Measurements from ENCODE around the gene ANKRD9.
"Not testable (repeated sequence)": the region's sequence is repeated elsewhere in the genome, so short reads cannot be mapped to it uniquely, and the experiment has no call there.

Gene ANKRD9

DNA sequence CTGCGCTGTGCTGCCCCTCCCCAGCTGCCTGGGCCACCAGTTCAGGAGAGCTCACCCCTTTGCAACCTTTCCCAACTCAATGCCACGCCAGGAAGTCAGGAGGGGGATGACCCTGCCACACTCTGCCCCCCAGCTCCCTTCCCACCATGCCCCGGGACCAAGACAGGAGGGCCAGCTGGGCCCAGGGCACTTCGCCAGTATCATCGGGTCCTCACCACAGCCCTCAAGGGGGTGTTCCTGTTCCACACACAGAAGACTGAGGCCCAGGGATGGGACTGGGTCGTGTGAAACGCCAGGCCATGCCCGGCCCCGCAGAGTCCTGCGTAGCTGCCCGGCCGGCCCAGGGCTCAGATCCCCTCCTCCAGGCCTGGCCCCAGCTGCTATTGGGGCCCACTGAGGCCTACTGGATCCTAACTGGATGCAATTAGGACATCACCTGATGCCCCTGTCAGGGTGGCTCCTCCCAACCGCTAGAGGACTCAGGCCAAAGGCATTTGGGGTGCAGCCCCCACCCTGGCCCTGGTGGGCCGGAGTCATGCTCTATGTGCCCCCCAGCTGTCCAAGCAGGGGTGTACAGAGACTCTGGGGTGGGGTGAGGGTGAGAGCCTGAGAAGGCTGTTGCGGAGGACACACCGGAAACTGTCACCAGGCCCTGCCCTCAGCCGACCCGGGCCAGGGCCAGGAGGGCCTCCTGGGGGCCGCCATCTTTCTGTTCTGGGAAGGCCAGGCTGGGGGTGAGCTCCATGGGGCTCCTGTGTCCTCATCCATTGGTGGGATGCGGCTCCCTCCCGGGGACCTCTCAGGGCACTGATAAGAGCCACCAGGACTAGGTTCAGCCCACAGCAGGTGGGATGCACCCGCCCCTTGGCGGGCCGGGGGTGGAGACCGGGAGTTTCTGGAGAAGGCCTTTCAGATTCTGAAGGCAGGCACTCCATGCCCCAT, 29.3 kb upstream of the ANKRD9 start:
- DNase-seq (ENCODE audit: low read depth in 2 of 2): no peak

DNA sequence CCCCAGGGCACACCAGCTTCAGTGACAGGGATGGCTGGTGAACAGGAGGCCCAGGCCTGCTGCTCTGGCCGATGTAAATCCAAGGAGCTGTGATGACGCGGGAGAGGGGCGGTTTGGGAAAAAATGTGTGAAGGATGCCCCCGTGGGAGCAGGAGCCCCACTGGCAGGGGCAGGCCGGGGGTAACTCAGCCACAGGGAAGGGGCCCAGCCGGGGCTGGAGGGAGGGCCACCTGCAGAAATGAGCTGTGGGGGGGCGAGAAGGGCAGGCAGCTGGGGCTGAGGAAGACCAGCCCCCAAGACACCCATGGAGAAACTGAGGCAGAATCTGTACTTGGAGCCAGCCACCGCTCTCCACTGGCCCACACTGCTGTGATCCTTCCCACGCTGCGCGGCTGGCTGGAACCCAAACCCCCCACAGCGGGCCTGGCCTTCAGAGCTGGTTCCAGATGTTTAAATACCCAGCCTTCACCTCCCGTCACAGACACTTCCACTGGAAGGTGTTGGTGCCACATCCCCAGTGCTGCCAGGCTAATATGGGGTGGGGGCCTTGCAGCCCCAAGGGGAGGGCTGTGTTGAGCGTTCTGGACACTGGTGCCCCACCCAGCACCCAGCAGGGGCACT, 28.5 kb upstream of the ANKRD9 start:
- DNase-seq (ENCODE audit: low read depth in 2 of 2): no peak

DNA sequence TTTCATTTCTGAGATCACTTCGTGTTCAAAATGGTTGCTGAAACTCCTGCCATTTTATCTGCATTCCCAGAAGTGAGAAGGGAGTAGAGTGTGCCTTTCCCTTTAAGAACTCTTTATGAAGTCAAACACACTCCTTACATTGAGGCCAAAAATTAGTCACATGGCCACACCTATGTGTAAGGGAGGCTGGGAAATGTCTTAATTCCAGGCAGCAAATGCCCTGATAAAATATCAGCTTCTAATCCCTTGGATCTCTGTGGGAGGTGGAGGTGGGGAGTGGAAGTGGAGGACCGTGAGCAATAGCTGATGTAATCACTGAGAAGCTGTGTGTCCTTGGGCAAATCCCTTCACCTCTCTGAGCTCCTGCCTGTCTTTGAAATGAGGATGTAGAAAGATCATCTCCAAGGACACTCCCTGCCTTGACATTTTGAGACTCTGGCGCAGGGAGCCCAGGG, 22.7 kb upstream of the ANKRD9 start:
- DNase-seq (ENCODE audit: low read depth in 2 of 2): no peak

DNA sequence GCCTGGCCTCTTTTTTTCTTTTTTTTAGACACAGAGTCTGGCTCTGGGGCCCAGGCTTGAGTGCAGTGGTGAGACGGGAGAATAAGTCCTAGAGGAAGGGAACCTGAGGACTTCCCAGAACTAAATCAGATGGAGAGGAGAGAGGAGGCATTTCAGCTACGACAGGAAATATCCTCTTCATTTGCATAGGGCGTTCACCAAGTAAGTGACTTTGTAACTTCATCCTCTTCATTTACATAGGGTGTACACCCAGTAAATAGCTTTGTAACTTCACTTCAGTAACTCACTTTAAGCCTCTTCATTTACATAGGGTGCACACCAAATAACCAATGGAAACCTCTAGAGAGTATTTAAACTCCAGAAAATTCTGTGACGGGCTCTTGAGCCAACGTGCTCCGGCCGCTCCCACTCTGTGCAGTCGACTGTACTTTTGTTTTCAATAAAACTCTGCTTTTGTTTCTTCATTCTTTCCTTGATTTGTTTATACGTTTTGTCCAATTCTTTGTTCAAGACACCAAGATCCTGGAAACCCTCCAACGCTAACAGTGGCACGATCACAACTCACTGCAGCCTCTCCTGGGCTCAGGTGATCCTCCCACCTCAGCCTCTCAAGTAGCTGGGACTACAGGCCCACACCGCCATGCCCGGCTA, 21.4 kb upstream of the ANKRD9 start:
- DNase-seq (ENCODE audit: low read depth in 2 of 2): no peak

DNA sequence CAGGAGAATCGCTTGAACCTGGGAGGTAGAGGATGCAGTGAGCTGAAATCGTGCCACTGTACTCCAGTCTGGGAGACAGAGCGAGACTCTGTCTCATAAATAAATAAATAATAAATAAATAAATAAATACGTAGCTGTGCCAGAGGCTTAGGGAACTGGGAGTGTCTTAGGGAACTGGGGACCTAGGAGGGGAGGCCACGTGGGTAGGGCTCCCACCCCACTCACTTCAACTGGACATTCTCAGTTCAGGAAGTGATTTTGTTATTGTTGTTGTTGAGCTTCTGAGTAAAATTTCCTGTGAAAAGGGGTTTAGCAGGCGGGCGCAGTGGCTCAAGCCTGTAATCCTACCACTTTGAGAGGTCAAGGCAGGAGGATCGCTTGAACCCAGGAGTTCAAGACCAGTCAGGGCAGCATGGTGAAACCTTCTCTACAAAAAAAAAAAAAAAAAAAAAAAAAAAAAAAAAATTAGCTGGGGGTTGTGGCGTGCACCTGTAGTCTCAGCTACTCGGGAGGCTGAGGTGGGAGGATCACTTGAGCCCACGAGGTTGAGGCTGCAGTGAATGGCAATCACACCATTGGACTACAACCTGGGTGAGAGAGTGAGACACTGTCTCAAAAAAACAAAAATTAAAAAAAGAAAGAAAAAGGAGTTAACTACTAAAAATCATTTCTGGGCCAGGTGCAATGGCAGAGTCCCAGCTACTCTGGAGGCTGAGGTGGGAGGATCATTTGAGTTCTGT, 19.0 kb upstream of the ANKRD9 start:
- no peak for DNase-seq (ENCODE audit: low read depth in 2 of 2)

DNA sequence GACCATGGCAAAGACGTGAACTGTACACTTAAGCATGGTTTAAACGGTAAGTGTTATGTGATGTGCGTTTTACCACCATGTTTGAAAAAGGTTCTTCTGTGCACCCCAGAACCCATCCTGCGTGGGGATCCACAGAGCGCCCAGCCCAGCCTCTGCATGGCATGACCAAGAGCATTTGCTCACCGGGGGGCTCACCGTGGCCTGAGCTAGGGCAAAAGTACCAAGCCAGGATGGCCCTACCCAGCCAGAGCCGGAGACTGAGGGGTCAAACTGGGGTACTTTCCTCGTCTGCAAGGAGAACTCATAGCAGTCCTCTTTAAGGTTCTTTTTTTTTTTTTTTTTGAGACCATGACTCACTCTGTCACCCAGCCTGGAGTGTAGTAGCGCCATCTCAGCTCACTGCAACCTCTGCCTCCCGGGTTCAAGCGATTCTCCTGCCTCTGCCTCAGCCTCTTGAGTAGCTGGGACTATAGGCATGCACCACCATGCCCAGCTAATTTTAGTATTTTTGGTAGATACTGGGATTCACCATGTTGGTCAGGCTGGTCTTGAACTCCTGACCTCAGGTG, 16.4 kb upstream of the ANKRD9 start:
- DNase-seq (ENCODE audit: low read depth in 2 of 2): no peak

DNA sequence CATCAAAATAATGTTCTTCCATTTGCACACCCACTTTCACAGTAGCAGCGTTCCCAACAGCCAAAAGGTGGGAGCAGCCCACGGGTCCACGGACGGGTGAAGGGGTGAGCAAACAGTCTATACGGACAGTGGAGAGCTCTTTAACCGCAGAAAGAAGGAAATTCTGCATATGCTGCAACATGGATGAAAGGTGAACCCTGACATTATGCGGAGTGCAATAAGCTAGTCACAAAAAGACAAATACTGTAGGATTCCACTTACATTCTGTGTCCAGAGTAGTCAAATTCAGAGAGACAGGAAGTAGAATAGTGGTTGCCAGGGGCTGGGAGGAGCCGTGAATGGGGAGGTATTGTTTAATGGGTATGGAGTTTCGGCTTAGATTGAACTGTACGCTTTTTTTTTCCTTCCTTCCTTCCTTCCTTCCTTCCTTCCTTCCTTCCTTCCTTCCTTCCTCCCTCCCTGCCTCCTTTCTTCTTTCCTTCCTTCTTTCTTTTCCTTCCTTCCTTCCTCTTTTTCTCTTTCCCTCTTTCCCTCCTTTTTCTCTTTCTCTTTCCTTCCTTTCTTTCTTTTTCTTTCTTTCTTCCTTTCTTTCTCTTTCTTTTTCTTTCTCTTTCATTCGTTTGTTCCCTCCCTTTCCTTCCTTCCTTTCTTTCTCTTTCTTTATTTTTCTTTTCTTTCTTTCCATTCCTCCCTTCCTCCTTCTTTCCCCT, 15.8 kb upstream of the ANKRD9 start:
- DNase-seq (ENCODE audit: low read depth in 2 of 2): no peak

DNA sequence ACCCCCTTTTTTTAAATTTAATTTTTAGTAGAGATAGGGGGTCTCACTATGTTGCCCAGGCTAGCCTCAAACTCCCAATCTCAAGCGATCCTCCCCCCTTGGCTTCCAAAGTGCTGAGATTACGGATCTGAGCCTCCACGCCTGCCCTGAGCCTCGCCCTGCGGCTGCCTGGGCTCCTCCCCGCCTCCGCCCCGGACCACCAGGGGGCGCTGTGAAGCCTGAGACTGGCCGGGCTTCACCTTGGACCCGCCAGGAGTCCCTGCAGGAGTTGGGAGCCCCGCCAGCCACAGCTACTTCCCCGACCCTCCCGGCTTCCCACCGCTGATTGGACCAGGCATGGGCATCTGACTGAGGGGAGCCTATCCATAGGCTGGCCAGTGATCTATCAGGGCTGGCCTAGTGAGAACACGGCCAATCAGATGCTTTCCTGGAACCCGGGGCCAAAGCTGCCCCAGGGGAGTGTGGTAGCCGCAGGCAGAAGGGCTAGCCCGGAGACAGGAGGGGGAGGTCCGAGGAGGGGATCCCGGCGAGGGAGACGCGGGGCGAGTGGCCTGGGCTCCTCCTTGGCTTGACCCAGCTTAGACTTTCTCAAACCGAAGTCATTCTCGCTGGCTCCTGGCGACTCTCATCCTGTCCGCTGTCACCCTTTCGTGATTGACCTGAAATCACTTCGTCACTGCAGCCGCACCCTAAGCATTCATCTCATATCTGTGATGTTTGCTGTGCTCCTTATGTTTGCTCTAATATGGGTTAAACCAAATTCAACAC, 15.1 kb upstream of the ANKRD9 start:
- peak; percentile 79 to 83 for DNase-seq (ENCODE audit: low read depth in 2 of 2)

DNA sequence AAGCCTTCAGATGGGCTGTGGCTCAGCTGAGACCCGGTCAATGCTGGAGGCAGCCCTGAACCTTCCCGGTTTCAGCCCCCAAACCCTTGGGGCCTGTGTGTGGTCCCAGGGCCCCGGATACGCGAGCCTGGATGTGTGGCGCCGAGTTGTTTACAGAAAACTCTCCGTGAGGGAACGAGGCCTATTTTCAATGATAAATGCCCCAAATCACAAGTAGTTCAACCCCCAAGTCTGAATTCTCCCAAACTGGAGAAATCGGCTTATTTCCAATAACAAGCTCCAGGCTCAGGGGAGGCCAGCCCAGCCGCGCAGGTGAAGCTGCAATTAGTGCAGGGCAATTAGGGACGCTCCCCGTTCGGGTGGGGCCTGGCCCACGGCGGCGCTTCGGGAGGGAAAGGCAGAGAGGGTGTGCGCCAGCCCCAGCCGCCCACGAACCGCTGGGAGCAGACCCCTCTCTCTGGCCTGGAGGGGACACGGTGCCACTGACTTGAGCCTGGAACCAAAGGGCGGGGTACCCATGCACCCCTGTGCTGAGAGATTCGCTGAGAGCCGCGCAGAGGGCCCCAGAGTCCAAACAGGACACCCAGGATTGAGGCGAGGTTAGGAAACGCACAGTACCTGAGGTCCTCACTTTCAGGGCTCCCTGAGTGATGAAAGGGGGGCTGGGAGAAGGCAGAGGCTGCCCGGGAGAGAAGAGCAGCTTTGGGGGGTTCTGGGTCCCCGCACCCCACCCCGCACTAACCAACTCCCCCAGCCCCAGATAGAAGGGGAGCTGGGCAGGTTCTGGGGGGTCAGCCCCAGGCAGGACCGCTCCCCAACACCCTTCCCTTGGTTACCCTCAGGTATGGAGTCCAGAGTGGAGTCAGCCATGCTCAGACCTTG, 14.2 kb upstream of the ANKRD9 start:
- no peak for DNase-seq (ENCODE audit: low read depth in 2 of 2)

DNA sequence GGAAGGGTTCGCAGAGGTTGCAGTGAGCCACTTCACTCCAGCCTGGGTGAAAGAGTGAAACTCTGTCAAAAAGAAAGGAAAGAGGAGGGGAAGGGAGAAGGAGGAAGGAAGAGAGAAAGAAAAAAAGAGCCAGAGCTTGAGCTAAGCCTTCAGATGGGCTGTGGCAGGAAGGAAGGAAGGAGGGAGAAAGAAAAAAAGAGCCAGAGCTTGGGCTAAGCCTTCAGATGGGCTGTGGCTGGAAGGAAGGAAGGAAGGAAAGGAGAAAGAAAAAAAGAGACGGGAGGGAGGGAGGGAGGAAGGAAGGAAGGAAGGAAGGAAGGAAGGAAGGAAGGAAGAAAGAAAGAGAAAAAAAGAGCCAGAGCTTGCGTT, 13.6 kb upstream of the ANKRD9 start:
- no peak for DNase-seq (ENCODE audit: low read depth in 2 of 2)

DNA sequence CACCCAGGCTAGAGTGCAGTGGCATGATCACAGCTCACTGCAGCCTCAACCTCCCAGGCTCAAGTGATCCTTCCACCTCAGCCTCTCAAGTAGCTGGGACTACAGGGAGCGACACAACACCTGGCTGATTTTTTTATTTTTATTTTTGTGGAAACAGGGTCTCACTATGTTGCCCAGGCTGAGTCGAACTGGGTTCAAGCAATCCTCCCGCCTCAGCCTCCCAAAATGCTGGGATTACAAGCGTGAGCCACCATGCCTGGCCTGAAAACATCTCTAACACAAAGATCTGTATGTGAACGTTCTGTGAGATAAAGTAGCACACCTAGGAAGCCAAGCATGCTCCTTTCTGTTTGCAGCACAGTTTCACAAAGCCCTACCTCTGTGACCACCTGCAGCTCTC, 10.1 kb upstream of the ANKRD9 start:
- not testable (repeated sequence) for DNase-seq (ENCODE audit: low read depth in 2 of 2)

DNA sequence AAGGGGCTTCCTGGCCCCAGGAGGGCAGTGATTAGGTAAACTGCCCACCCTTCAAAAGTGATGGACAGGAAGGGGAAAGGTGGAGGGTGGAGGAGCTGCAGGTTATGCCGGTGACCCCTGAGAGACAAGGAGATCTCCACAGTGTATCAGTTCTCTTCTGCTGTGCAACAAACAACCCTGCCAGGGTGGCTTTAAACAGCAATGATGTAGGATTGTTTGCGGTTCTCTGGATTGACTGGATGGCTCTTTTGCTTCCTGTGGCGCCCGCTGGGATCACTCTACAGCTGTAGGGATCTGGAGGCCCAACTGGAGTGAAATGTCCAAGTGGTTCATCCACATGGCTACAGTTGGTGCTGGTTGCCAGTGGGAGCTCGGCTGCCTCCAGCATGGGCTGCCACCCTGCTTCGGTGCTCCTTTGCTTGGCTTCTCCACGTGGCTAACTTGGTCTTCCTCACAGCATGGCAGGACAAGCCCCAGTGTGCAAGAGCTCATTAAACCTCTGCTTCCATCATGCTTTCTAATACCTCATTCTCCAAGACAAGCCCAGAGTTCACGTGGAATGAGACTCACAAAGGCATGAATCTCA, 8.6 kb upstream of the ANKRD9 start:
- DNase-seq (ENCODE audit: low read depth in 2 of 2): no peak

DNA sequence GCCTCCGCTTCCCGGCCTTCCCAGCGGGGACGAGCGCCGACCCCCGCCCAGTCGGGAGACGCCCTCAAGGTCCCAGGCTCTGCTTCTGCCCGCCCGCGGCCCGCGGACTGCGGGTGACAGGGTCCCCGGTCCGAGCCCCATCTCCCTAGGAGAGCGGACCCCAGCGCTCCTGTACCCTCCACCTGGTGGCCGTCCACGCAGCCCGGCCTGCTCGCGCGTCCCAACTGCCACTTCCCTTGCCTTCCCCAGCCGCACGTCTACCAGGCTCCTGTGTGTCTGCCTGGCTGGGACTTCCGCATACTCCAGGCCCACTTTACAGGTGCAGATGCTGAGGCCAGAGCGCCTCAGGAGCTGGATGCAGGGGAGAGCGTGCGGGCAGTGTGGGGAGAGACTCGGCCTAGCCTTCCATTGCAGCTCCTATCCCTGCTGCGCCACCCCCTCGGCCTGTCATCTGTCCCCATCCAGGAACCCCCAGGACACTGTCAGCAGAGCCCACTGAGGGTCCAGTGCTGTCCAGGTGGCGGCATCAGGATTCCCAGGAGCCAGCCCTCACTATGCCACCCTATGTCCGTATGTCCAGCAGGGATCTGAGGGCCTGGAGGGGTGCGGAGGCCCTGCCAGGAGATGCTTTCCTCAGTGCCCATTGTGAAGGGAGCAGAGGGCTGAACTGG, 8.0 kb upstream of the ANKRD9 start:
- DNase-seq (ENCODE audit: low read depth in 2 of 2): no peak

DNA sequence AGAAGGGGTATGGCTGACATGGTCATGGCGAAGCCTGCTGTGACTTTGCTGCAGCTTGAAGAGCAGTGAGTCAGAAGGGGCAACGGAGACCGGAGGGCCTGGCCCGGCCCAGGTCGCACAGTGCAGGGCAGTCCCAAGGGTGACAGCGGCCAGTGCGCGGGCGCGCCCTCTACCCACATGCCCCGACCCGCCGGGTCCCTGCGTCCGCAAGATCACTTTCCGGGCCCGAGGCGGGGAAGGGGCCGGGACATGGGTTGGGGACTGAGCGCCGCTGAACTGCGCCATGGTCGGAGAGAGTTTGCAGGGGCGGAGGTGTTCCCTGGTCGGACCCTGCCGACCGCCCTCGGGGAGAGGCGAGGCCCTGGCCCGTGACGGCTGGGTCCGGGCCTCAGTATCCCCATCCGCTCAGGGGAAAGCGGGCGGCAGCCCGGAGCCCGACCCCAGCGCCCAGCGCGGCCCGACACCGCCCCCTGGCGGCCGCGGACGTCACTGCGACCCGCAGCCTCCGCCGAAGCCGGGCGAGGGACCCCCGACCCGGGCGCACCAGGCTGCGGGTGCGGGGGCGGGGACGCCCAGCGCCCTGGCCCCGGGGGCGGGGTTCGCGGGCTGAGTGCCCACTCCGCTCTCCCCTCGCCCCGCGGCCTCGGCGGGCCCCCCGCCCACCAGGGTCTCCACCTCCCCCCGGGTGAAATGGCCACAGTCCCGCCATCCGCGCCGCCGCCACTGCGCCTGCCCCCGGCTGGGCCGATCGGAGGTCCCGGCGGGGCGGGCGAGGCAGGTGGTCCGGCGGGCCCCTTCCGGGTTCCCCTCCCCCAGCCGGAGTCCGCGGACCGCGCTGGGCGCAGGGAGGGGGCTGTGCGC, 7.2 kb upstream of the ANKRD9 start:
- peak; percentile 31 to 42 for DNase-seq (ENCODE audit: low read depth in 2 of 2)

DNA sequence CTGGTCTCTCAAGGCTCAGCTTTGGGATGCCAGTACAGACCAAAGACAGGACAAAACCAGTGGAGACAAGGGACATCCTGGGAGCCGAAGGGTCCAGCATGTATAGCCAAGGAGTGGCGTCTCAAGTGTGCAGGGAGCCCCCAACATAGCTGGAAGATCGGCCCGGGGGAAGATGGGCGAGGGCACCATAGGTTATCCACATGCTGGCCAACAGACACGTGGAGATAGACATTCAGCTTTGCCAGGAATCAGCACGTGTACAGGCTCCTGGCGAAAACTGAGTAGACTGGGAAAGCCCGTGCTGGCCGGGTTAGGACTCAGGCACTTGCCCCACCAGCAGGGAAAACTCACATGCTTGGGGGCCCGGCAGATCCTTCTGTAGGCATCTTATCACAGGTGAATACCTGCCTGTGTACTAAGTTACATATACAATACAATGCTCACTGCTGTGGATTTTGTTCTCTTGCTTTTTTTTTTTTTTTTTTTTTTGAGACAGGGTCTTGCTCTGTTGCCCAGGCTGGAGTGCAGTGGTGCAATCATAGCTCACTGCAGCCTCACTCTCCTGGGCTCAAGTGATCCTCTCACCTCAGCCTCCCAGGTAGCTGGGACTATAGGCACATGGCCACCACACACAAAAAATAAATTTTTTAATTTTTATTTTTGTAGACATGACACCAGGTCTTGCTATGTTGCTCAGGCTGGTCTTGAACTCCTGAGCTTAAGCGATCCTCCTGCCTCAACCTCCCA, 5.6 kb upstream of the ANKRD9 start:
- no peak for DNase-seq (ENCODE audit: low read depth in 2 of 2)

DNA sequence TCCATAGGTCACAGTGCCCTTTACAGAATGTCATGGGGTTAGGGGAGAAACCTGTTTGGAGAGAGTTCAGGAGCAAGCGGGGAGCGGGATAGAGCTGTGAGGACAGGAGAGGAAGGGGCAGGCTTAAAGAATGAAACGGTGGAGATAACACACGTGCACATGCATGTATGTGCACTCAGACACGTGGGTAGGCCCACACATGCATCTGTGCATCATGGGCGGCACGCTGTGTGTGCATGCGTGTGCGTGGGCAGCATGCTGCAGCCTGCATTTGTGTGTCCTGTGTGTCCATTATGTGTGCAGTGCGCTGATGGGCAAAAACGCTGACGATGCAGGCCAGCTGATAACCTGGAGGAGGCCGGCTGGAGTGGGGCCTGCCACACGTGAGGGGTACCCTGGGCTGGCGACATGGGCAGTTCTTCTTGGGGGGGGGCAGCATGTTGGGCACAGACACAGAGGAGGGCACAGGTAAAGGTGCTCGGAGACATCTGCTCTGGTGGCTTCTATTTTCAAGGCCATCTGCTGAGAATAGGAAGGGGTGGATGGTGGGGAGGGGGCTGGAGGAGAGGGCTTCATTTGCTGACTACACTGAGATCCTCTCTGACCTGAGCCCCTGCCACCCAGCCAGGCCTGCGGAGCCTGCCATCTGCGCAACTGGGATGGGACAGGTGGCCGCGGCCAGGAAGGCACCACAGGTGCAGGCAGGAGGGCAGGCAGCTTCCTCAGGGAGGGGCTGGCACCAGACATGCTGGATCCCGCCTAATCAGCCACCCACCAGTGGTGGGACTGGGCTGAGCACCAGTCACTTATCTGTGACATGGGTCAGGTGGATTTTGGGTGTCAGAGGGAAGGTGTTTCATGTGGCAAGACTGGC, 4.6 kb upstream of the ANKRD9 start:
- DNase-seq (ENCODE audit: low read depth in 2 of 2): no peak

All from stimulated activated CD8-positive, alpha-beta memory T cell treated with anti-CD3 and anti-CD28 coated beads, Interleukin-2, amount 100 ng/mL, for 1 hour (primary cell).